Omental fat pad (tissue), 4 donors: Measurements from ENCODE around the gene CFAP73. TPM values are rescaled to one million over a fixed set of nuclear protein-coding genes. Genes with fewer than 3 reads are reported as not detected.
"Not testable (repeated sequence)": the region's sequence is repeated elsewhere in the genome, so short reads cannot be mapped to it uniquely, and the experiment has no call there.

ENCODE experiments used
- ATAC-seq: fragments of 150-250 bp; one replicate; pipeline ENCODE4 v1.9.1; 2016; ENCODE audit warnings: mild to moderate bottlenecking, moderate library complexity; ENCODE audit not compliant: low FRiP score
- DNase-seq: peaks from one replicate; pipeline ENCODE4 v3.0.0-alpha.2; 2019; ENCODE audit warnings: low spot score
- CTCF ChIP-seq, 3 donors: fragments of 450-650 bp; IDR thresholded peaks; one replicate each; pipeline ENCODE4 v1.5.1; 2016 to 2017; ENCODE audit warnings: antibody characterized with exemption in 3 of 3, mild to moderate bottlenecking in 3 of 3, moderate library complexity in 2 of 3
- total RNA-seq, 4 donors: library from RNA; depleted of rRNA; stranded (reverse); fragments of >200 nt; gene quantifications; one replicate each; pipeline ENCODE4 v1.1.0, GENCODE V29; 2016

CFAP73 gene
- total RNA-seq, 4 donors from 2014 or later, result not detected

GRCh38 chr12:113136128-113136989 is 13.2 kb upstream of the CFAP73 start:
- TF ChIP-seq CTCF (IDR thresholded peaks at IDR 0.05), result no peak
- no peak for ATAC-seq
- no peak for DNase-seq

GRCh38 chr12:113136990-113137511 is 12.5 kb upstream of the CFAP73 start:
- no peak for TF ChIP-seq CTCF (IDR thresholded peaks at IDR 0.05)
- ATAC-seq (no peak), DNase-seq (no peak)

DNA sequence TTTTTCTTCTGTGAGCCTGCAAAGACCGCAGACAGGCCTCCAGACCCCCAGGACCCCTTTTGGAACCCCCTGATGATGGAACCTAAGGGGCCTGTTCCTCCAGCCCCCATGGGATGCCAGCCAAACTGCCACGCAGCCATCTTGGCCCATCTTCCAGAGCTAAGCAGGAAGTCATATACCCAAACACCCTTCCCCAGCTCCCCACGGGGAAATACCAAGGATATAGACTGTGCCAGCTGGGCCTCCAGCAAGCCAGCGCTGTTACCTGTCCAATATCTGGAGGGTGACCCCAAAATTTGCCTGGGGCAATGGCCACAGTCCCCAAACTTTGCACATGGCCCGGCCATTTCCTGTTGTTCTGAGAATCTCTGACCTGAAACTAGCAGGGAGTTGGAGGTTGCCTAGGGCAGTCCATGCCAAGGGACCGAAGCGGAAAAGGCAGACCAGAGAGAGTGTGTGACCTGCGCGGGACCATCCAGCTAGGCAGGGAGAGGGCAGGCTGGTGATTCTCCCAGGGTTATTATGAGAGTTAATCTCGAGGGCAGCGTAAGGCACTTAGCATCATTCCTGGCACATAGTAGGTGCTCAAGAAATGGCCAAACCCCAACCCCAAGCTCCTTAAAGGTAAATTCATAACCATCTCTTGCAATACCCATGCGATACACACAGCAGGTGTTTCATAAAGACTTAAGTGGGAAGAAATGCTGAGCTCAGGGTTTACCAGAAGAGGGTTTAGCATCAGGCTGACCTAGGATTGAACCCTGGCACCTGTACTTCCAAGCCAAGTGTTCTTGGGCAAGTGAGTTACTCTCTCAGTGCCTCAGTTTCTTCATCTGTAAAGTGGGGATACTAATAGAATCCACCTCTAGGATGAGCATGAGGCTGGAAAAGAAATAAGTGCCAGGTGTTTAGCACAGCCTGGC is 11.4 kb upstream of the CFAP73 start:
- DNase-seq, result no peak
- ATAC-seq, result no peak

DNA sequence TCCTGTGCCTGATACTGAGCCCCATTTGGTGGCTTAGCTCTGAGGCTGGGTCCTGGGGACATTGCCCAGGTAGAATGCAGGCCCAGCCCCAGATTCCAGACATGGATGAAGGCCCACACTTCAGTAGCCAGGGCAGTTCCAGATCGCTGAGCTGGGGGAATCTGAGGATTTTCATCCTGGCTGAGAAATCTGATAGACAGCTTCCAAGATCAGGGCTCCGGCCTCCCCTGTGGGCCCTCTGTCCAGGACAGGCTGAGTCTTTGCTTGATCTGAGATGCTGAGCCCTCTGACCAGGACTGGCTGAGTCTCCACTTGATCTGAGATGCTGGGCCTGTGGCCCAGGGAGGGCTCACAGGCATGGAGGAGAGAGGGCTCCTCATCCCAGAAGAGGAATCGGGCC is 10.7 kb upstream of the CFAP73 start:
- ATAC-seq (no peak), DNase-seq (no peak)
- TF ChIP-seq CTCF (IDR thresholded peaks at IDR 0.05), result no peak

More for the DNA sequence above, 11.4 kb upstream of the CFAP73 start:
- no peak for TF ChIP-seq CTCF (IDR thresholded peaks at IDR 0.05)

GRCh38 chr12:113140706-113141105 is 8.8 kb upstream of the CFAP73 start:
- no peak for TF ChIP-seq CTCF (IDR thresholded peaks at IDR 0.05)
- ATAC-seq (no peak), DNase-seq (no peak)

GRCh38 chr12:113141716-113142115 is 7.8 kb upstream of the CFAP73 start:
- not testable (repeated sequence) for DNase-seq, ATAC-seq
